HFFc6 (cell line): ENCODE results near the gene PPM1D. TPM values are rescaled to one million over a fixed set of nuclear protein-coding genes. Genes with fewer than 3 reads are reported as not detected.

ENCODE experiments used
- DNase-seq: peaks from one replicate; pipeline ENCODE4 v3.0.0-alpha.2; 2018
- H3K27ac Mint-ChIP-seq: 2 replicates; pipeline ENCODE4 v1.8.0; 2020; ENCODE audit warnings: mild to moderate bottlenecking, mixed read lengths
- H3K27me3 Mint-ChIP-seq: 2 replicates; pipeline ENCODE4 v1.8.0; 2021; ENCODE audit warnings: mild to moderate bottlenecking, moderate library complexity, mixed read lengths; ENCODE audit not compliant: insufficient read depth
- H3K36me3 Mint-ChIP-seq: 2 replicates; pipeline ENCODE4 v1.8.0; 2021; ENCODE audit warnings: low read depth, mixed read lengths
- H3K4me1 Mint-ChIP-seq: 2 replicates; pipeline ENCODE4 v1.8.0; 2020; ENCODE audit warnings: low read depth, mixed read lengths
- H3K4me3 Mint-ChIP-seq: 2 replicates; pipeline ENCODE4 v1.8.0; 2020; ENCODE audit warnings: mild to moderate bottlenecking, moderate library complexity, mixed read lengths
- H3K9me3 Mint-ChIP-seq: 2 replicates; pipeline ENCODE4 v1.8.0; 2020; ENCODE audit warnings: mild to moderate bottlenecking, mixed read lengths
- CTCF ChIP-seq: fragments of 200-600 bp; sonication (generic); IDR thresholded peaks from 2 replicates; pipeline ENCODE4 v1.5.0; 2021; ENCODE audit warnings: antibody characterized with exemption, mild to moderate bottlenecking
- total RNA-seq, 6 experiments: library from RNA; stranded (reverse); fragmentation: NEBNext Ultra II Directional; extraction: Animal tissue kit (Norgen Biotek cat#: 25700); gene quantifications; 2 replicates in 1 of 6; 3 replicates in 5 of 6; pipeline ENCODE4 v1.2.3, GENCODE V29; 2021

Gene PPM1D
- total RNA-seq, 6 experiments from 2014 or later = 13.3 to 14.2 (median 13.5) TPM

- H3K27me3 Mint-ChIP-seq = no peaks in the 10 kb centered on the region
- TF ChIP-seq CTCF = no peak
- no peak for DNase-seq
- no peak overlapping the region for H3K27ac Mint-ChIP-seq
- peaks cover 8% of the 10 kb centered on the region for H3K4me1 Mint-ChIP-seq
- no peaks in the 10 kb centered on the region for H3K36me3 Mint-ChIP-seq
- H3K9me3 Mint-ChIP-seq = no peaks in the 10 kb centered on the region
- no peak overlapping the region for H3K4me3 Mint-ChIP-seq
Measured at GRCh38 chr17:60712675-60713074, 112.7 kb downstream of the PPM1D start.

- Mint-ChIP-seq H3K4me3 (no peak overlapping the region), H3K4me1 (peaks cover 8% of the 10 kb centered on the region), H3K36me3 (no peaks in the 10 kb centered on the region), H3K9me3 (no peaks in the 10 kb centered on the region), H3K27me3 (no peaks in the 10 kb centered on the region), H3K27ac (no peak overlapping the region)
- no peak for DNase-seq
- no peak for TF ChIP-seq CTCF
Measured at GRCh38 chr17:60713608-60714007, 113.6 kb downstream of the PPM1D start.

Other genes with a start within 250 kb of the PPM1D start
- 10 to 100 TPM; 46.7 to 57.3 (median 51.7) TPM for gene USP32, start 208.1 kb upstream of the PPM1D start, total RNA-seq
- gene CHCT1, start 177.7 kb upstream of the PPM1D start, total RNA-seq = not detected
- 10 to 100 TPM; 51.5 to 65.9 (median 58.8) TPM for gene APPBP2, start 74.0 kb upstream of the PPM1D start, total RNA-seq
- gene BCAS3, start 77.7 kb downstream of the PPM1D start, total RNA-seq = 10 to 100 TPM in 5 of 6 experiments, 1 to 10 TPM in 1; 9.8 to 13.8 (median 12.0) TPM